Measurements from ENCODE around the gene CHIC2. TPM values are rescaled to one million over a fixed set of nuclear protein-coding genes. Genes with fewer than 3 reads are reported as not detected.

CHIC2 gene
- total RNA-seq, 4 donors from 2014 or later: 22.2 to 36.7 (median 29.0) TPM

DNA sequence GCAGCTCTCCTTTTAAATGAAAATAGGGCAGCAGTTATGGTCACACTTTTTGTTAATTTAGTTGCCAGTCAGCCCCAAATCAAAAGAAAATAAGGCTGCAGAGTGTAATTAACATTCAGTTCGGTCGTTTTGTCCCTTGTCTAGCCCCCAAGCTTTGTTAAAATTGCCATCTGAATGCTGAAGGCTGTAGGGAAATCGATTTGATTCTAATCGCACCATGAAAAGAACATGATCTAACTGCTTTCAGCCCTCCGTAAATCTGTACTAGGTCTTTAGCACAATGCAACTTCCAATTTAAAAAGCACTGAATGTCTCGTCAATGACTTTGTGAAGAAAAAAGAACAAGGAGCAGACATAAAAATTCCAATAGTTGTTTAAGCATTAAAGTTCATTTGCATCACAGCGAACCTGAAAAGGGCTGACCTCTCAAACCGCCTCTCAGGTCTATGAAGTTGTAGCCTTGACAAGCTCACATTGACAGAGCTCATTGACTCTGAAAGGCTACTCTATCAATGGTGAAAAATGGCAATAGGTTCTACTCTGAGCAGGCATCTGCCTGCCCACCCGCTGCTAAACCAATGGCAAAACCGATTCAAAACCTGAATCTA, 48.9 kb downstream of the CHIC2 start:
- no peak for TF ChIP-seq CTCF (IDR thresholded peaks at IDR 0.05; ENCODE audit: low read depth)

GRCh38 chr4:54014666-54015160, 49.7 kb downstream of the CHIC2 start:
- no peak for TF ChIP-seq CTCF (IDR thresholded peaks at IDR 0.05; ENCODE audit: low read depth)

DNA sequence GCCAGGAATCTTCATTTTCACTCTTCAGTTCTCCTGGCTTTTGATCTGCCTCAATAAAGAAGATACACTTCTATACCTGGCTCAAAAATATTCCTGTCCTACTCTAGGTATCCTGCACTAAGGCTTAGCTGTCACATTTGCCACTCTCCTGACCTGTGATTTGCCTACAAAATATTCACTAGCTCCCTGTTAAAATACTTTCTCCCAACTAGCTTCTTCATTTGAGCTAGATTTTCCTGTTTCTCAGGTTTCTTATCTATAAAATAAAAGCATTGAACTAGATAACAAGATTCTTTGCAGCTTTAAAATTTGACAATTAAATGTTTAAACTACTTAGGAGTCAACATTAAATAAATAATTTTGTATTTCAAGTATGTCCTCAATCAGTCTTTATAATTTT, 53.2 kb downstream of the CHIC2 start:
- no peak for TF ChIP-seq CTCF (IDR thresholded peaks at IDR 0.05; ENCODE audit: low read depth)

DNA sequence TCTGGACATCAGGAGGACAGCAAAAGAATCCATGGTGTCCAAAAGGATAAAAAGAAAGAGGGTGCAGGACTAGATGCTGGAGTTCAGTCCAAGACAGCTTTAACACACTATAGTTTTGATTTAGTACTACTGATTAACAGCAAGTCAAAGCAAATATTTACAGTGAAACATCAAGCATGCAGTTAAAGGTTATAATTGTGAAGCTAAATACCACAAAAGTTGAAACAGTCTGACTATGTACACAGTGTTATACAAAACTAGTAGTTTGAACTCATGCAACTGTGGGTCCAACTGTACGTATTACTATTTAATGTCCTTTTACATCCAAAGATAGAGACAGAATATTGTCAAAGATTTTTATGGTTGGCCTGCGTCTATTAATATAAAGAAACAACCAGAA, 57.6 kb downstream of the CHIC2 start:
- no peak for TF ChIP-seq CTCF (IDR thresholded peaks at IDR 0.05; ENCODE audit: low read depth)

DNA sequence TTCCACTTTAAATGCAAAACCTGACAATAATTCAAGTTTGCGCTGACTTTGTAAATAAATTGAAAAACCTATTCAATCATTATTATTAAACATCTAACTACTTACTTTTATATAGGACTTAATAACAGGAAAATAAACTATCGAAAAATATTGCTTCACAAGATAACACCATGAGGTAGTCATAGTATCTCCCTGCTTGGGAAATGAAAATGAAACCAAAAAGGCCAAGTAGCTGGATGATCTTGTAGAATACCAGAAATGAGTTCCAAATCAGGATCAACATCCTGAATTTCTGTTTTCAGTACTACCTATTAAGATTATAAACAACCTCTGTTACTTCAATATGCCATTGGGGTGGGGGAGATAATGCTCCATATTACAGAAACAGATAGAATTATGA, 58.9 kb downstream of the CHIC2 start:
- TF ChIP-seq CTCF (IDR thresholded peaks at IDR 0.05; ENCODE audit: low read depth): no peak

DNA sequence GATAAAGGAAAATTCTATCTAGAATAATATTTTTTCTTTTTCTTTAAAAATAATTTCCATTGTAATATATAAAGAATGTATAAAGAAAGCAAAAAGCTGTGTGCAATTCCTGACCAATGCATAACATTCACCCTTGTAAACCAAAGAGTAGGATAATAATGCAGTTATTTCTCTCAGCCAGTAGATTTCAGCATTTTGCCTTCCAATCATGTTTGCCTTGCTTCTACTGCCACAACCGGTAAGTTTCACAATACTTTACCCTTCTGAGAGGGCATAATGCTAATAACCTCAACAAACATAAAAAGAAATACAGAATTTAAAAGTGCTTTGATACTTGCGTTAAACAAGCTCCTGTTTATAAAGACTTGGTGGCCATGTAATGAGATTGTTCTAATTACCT, 59.9 kb downstream of the CHIC2 start:
- no peak for TF ChIP-seq CTCF (IDR thresholded peaks at IDR 0.05; ENCODE audit: low read depth)

- no peak for TF ChIP-seq CTCF (IDR thresholded peaks at IDR 0.05; ENCODE audit: low read depth)
Observed at GRCh38 chr4:54001668-54002365, 62.6 kb downstream of the CHIC2 start.
